Activated T-helper 1 cell treated with anti-CD3 and anti-CD28 coated beads, Interleukin-12 subunit alpha, Interleukin-12 subunit beta, Interleukin-2, Interleukin-4 antibody, amounts not matched to agents 30 ng/mL and 10 ng/mL and 1 ng/mL, durations not matched to agents 14 hours and 24 hours and 36 hours (primary cell): ENCODE results near the gene BCOR. TPM values are rescaled to one million over a fixed set of nuclear protein-coding genes. Genes with fewer than 3 reads are reported as not detected.
A peak's percentile ranks its signal among the peaks of the same experiment; 100 is the strongest.

ENCODE experiments used
- DNase-seq: peaks from one replicate; pipeline ENCODE4 v3.0.0; 2021; ENCODE audit warnings: low spot score
- H3K27ac Mint-ChIP-seq: one replicate; pipeline ENCODE4 v1.8.0; 2021; ENCODE audit warnings: mild to moderate bottlenecking, mixed read lengths
- H3K27me3 Mint-ChIP-seq: one replicate; pipeline ENCODE4 v1.8.0; 2022; ENCODE audit warnings: mild to moderate bottlenecking, moderate library complexity, mixed read lengths; ENCODE audit not compliant: insufficient read depth
- H3K36me3 Mint-ChIP-seq: one replicate; pipeline ENCODE4 v1.8.0; 2021; ENCODE audit warnings: low read depth, mixed read lengths
- H3K4me1 Mint-ChIP-seq: one replicate; pipeline ENCODE4 v1.8.0; 2021; ENCODE audit warnings: low read depth, mixed read lengths
- H3K4me3 Mint-ChIP-seq: one replicate; pipeline ENCODE4 v1.8.0; 2021; ENCODE audit warnings: mild to moderate bottlenecking, moderate library complexity, mixed read lengths
- H3K9me3 Mint-ChIP-seq: one replicate; pipeline ENCODE4 v1.8.0; 2021; ENCODE audit warnings: mixed read lengths
- intact Hi-C: fragments of 100-400 bp; cut with micrococcal nuclease; formaldehyde crosslinking; loops from one replicate; pipeline ENCODE4 v1.15.1; 2024
- total RNA-seq: library from RNA; stranded (reverse); gene quantifications from 2 replicates; pipeline ENCODE4 v1.2.3, GENCODE V29; 2022

Gene BCOR
- total RNA-seq, 1 donor from 2014 or later, result 65.2 TPM

- intact Hi-C loops, result no loop called here
- no peak for DNase-seq
- no peak overlapping the region for H3K27ac Mint-ChIP-seq
- no peaks in the 10 kb centered on the region for H3K27me3 Mint-ChIP-seq
- H3K36me3 Mint-ChIP-seq, result peaks cover 50% of the 10 kb centered on the region
- H3K4me3 Mint-ChIP-seq, result no peak overlapping the region
- peaks cover 13% of the 10 kb centered on the region for H3K4me1 Mint-ChIP-seq
- H3K9me3 Mint-ChIP-seq, result peaks cover 6% of the 10 kb centered on the region
These were observed 40.4 kb downstream of the BCOR start for GRCh38 chrX:40057405-40057804.

- Mint-ChIP-seq H3K27me3 (no peaks in the 10 kb centered on the region), H3K36me3 (peaks cover 59% of the 10 kb centered on the region), H3K9me3 (peaks cover 6% of the 10 kb centered on the region), H3K4me1 (peaks cover 13% of the 10 kb centered on the region), H3K4me3 (no peak overlapping the region), H3K27ac (no peak overlapping the region)
- DNase-seq, result no peak
- intact Hi-C loops, result no loop called here
These were observed 41.3 kb downstream of the BCOR start for GRCh38 chrX:40056420-40056819.

- H3K4me1 Mint-ChIP-seq, result peaks cover 13% of the 10 kb centered on the region
- DNase-seq, result no peak
- peaks cover 62% of the 10 kb centered on the region for H3K36me3 Mint-ChIP-seq
- no peaks in the 10 kb centered on the region for H3K27me3 Mint-ChIP-seq
- intact Hi-C loops, result no loop called here
- H3K9me3 Mint-ChIP-seq, result peaks cover 12% of the 10 kb centered on the region
- H3K4me3 Mint-ChIP-seq, result no peak overlapping the region
- H3K27ac Mint-ChIP-seq, result no peak overlapping the region
These were observed 42.3 kb downstream of the BCOR start for GRCh38 chrX:40055495-40055894.

- Mint-ChIP-seq H3K4me1 (peaks cover 13% of the 10 kb centered on the region), H3K4me3 (no peak overlapping the region), H3K36me3 (peaks cover 67% of the 10 kb centered on the region), H3K27me3 (no peaks in the 10 kb centered on the region), H3K9me3 (peaks cover 14% of the 10 kb centered on the region), H3K27ac (no peak overlapping the region)
- intact Hi-C loops, result no loop called here
- DNase-seq, result no peak
These were observed 43.0 kb downstream of the BCOR start for GRCh38 chrX:40054793-40055192.

GRCh38 chrX:40050532-40050931 is 47.2 kb downstream of the BCOR start:
- H3K27ac Mint-ChIP-seq, result no peak overlapping the region
- H3K4me1 Mint-ChIP-seq, result peaks cover 5% of the 10 kb centered on the region
- peaks cover 72% of the 10 kb centered on the region for H3K36me3 Mint-ChIP-seq
- no peak for DNase-seq
- peaks cover 27% of the 10 kb centered on the region for H3K9me3 Mint-ChIP-seq
- H3K27me3 Mint-ChIP-seq, result no peaks in the 10 kb centered on the region
- intact Hi-C loops, result no loop called here
- no peak overlapping the region for H3K4me3 Mint-ChIP-seq

- no peaks in the 10 kb centered on the region for H3K4me1 Mint-ChIP-seq
- peaks cover 61% of the 10 kb centered on the region for H3K36me3 Mint-ChIP-seq
- H3K4me3 Mint-ChIP-seq, result no peak overlapping the region
- no peak for DNase-seq
- peak overlapping the region; percentile 40 for H3K27ac Mint-ChIP-seq
- H3K9me3 Mint-ChIP-seq, result peaks cover 31% of the 10 kb centered on the region
- intact Hi-C loops, result no loop called here
- no peaks in the 10 kb centered on the region for H3K27me3 Mint-ChIP-seq
These were observed 48.6 kb downstream of the BCOR start for GRCh38 chrX:40049084-40049641.

- no peaks in the 10 kb centered on the region for H3K27me3 Mint-ChIP-seq
- H3K4me1 Mint-ChIP-seq, result no peaks in the 10 kb centered on the region
These were observed 50.3 kb downstream of the BCOR start for GRCh38 chrX:40047485-40047884.

GRCh38 chrX:40043895-40044294 is 53.9 kb downstream of the BCOR start:
- no peak overlapping the region for H3K27ac Mint-ChIP-seq
- H3K9me3 Mint-ChIP-seq, result peaks cover 13% of the 10 kb centered on the region
- H3K36me3 Mint-ChIP-seq, result peaks cover 16% of the 10 kb centered on the region
- no peak overlapping the region for H3K4me3 Mint-ChIP-seq
- intact Hi-C loops, result no loop called here
- no peaks in the 10 kb centered on the region for H3K27me3 Mint-ChIP-seq
- peaks cover 22% of the 10 kb centered on the region for H3K4me1 Mint-ChIP-seq
- no peak for DNase-seq

More at GRCh38 chrX:40047485-40047884, 50.3 kb downstream of the BCOR start:
- no peak for DNase-seq
- peaks cover 46% of the 10 kb centered on the region for H3K36me3 Mint-ChIP-seq
- peaks cover 27% of the 10 kb centered on the region for H3K9me3 Mint-ChIP-seq
- H3K4me3 Mint-ChIP-seq, result no peak overlapping the region
- intact Hi-C loops, result no loop called here
- H3K27ac Mint-ChIP-seq, result no peak overlapping the region

GRCh38 chrX:40041915-40042314 is 55.8 kb downstream of the BCOR start:
- Mint-ChIP-seq H3K27ac (peak overlapping the region; percentile 18), H3K9me3 (peaks cover 5% of the 10 kb centered on the region), H3K4me1 (peaks cover 22% of the 10 kb centered on the region), H3K4me3 (no peak overlapping the region), H3K27me3 (no peaks in the 10 kb centered on the region), H3K36me3 (peaks cover 3% of the 10 kb centered on the region)
- DNase-seq, result no peak
- intact Hi-C loops, result no loop called here

- Mint-ChIP-seq H3K9me3 (peaks cover 5% of the 10 kb centered on the region), H3K36me3 (peaks cover 2% of the 10 kb centered on the region), H3K27me3 (no peaks in the 10 kb centered on the region), H3K4me3 (no peak overlapping the region), H3K27ac (peak overlapping the region; percentile 74), H3K4me1 (peaks cover 22% of the 10 kb centered on the region)
- DNase-seq, result no peak
- intact Hi-C loops, result no loop called here
These were observed 56.9 kb downstream of the BCOR start for GRCh38 chrX:40040686-40041461.

GRCh38 chrX:40039887-40040286 is 57.9 kb downstream of the BCOR start:
- DNase-seq, result no peak
- H3K27ac Mint-ChIP-seq, result no peak overlapping the region
- intact Hi-C loops, result no loop called here
- H3K27me3 Mint-ChIP-seq, result no peaks in the 10 kb centered on the region
- H3K9me3 Mint-ChIP-seq, result peaks cover 5% of the 10 kb centered on the region
- H3K4me1 Mint-ChIP-seq, result peaks cover 22% of the 10 kb centered on the region
- no peak overlapping the region for H3K4me3 Mint-ChIP-seq
- H3K36me3 Mint-ChIP-seq, result peaks cover 2% of the 10 kb centered on the region

- Mint-ChIP-seq H3K27me3 (no peaks in the 10 kb centered on the region), H3K36me3 (no peaks in the 10 kb centered on the region), H3K4me1 (peaks cover 21% of the 10 kb centered on the region), H3K9me3 (no peaks in the 10 kb centered on the region), H3K4me3 (no peak overlapping the region), H3K27ac (no peak overlapping the region)
- DNase-seq, result no peak
- intact Hi-C loops, result no loop called here
These were observed 60.4 kb downstream of the BCOR start for GRCh38 chrX:40037367-40037766.

- Mint-ChIP-seq H3K27ac (no peak overlapping the region), H3K36me3 (no peaks in the 10 kb centered on the region), H3K9me3 (no peaks in the 10 kb centered on the region), H3K4me1 (peaks cover 5% of the 10 kb centered on the region), H3K27me3 (no peaks in the 10 kb centered on the region), H3K4me3 (no peak overlapping the region)
- DNase-seq, result no peak
- intact Hi-C loops, result no loop called here
These were observed 62.0 kb downstream of the BCOR start for GRCh38 chrX:40035726-40036125.
